CD8-positive, alpha-beta memory T cell (primary cell): ENCODE results near the gene IL11. TPM values are rescaled to one million over a fixed set of nuclear protein-coding genes. Genes with fewer than 3 reads are reported as not detected.

Experiments
- CTCF ChIA-PET: fragments of 350-600 bp; sonication (Branson Sonifier 250); formaldehyde crosslinking; loops from one replicate; lab custom pipeline; 2021; ENCODE audit warnings: antibody characterized with exemption; lab: Charles Lee
- POLR2A ChIA-PET: fragments of 350-600 bp; sonication (Branson Sonifier 250); formaldehyde crosslinking; loops from one replicate; lab custom pipeline; 2021; ENCODE audit warnings: antibody characterized with exemption; lab: Charles Lee
- DNase-seq, 5 donors: peaks; one replicate each; pipeline versions ENCODE4 v3.0.0 to v3.0.0-alpha.2; 2020 to 2022; ENCODE audit warnings: mixed read lengths in 1 of 5
- H3K27ac ChIP-seq: one replicate; pipeline ENCODE4 v1.7.0; 2013; ENCODE audit warnings: low read depth, mild to moderate bottlenecking, low read length, moderate library complexity
- H3K27me3 ChIP-seq: 2 replicates; pipeline ENCODE4 v1.7.0; 2013; ENCODE audit warnings: low read length, mild to moderate bottlenecking; ENCODE audit not compliant: insufficient read depth, poor library complexity, severe bottlenecking
- H3K36me3 ChIP-seq: 2 replicates; pipeline ENCODE4 v1.7.0; 2013; ENCODE audit warnings: mild to moderate bottlenecking, low read length, moderate library complexity; ENCODE audit not compliant: insufficient read depth
- H3K4me1 ChIP-seq: 2 replicates; pipeline ENCODE4 v1.7.0; 2013; ENCODE audit warnings: mild to moderate bottlenecking, low read length, moderate library complexity; ENCODE audit not compliant: insufficient read depth
- H3K4me3 ChIP-seq: 2 replicates; pipeline ENCODE4 v1.7.0; 2013; ENCODE audit warnings: mild to moderate bottlenecking, low read length
- H3K9me3 ChIP-seq: 2 replicates; pipeline ENCODE4 v1.7.0; 2013; ENCODE audit warnings: mild to moderate bottlenecking, low read length
- H3K27ac Mint-ChIP-seq, 8 donors: one replicate each; pipeline ENCODE4 v1.8.0; 2020 to 2021; ENCODE audit warnings: mixed read lengths in 8 of 8, mild to moderate bottlenecking in 6 of 8, inconsistent platforms in 3 of 8, moderate library complexity in 3 of 8
- H3K27me3 Mint-ChIP-seq, 2 donors: one replicate each; pipeline ENCODE4 v1.8.0; 2020 to 2021; ENCODE audit warnings: mixed read lengths in 2 of 2, mild to moderate bottlenecking in 1 of 2, moderate library complexity in 1 of 2
- H3K36me3 Mint-ChIP-seq, 3 donors: one replicate each; pipeline ENCODE4 v1.8.0; 2020 to 2021; ENCODE audit warnings: mixed read lengths in 3 of 3, inconsistent platforms in 1 of 3, mild to moderate bottlenecking in 1 of 3
- H3K4me1 Mint-ChIP-seq, 3 donors: one replicate each; pipeline ENCODE4 v1.8.0; 2020 to 2021; ENCODE audit warnings: mixed read lengths in 3 of 3, inconsistent platforms in 1 of 3, mild to moderate bottlenecking in 1 of 3
- H3K4me3 Mint-ChIP-seq, 7 donors: one replicate each; pipeline ENCODE4 v1.8.0; 2020 to 2021; ENCODE audit warnings: mixed read lengths in 7 of 7, mild to moderate bottlenecking in 6 of 7, moderate library complexity in 4 of 7, inconsistent platforms in 2 of 7
- H3K9me3 Mint-ChIP-seq, 5 donors: one replicate each; pipeline ENCODE4 v1.8.0; 2020 to 2022; ENCODE audit warnings: mixed read lengths in 5 of 5, mild to moderate bottlenecking in 3 of 5, moderate library complexity in 2 of 5, inconsistent platforms in 1 of 5
- polyA plus RNA-seq: library from polyadenylated mRNA; unstranded; fragments of 300-500 nt; fragmentation: Illumina TruSeq; gene quantifications from one replicate; pipeline ENCODE4 v1.2.3, GENCODE V29; 2021
- total RNA-seq, 2 experiments: library from RNA; stranded (reverse); gene quantifications; one replicate each; pipeline ENCODE4 v1.2.3, GENCODE V29; 2021

IL11 gene
- total and polyA plus RNA-seq, 3 experiments from 2014 or later: 0.27 to 0.37 TPM; not detected in 1

DNA sequence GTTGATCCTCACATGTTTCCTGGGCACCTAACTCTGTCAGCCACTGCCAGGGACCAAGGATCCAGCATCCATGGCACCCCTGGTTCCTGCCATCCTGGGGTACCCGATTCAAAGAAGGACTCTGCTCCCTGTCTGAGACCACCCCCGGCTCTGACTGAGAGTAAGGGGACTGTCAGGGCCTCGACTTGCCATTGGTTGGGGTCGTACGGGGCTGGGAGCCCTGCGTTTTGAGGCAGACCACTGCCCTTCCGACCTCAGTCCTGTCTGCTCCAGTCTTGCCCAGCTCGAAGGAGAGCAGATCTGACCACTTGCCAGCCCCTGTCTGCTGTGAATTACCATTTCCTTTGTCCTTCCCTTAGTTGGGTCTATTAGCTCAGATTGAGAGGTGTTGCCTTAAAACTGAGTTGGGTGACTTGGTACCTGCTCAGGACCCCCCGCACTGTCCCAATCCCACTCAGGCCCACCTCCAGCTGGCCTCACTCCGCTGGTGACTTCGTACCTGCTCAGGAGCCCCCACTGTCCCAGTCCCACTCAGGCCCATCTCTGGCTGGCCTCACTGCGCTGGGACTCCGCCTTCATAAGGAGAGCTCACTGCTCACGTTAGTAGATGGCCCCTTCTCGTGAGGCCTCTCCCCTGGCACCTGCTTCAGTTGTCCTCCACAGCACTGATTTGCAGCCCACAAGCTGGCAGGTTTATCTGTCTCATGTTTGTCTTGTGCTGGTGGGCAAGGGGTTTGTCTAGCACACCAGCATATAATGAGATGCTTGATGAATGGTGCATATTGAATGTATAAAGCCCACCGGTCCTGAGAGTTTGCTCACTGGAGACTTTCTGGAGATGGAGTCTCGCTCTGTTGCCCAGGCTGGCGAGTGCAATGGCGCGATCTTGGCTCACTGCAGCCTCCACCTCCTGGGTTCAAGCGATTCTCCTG is 19.4 kb upstream of the IL11 start:
- no peak overlapping the region for H3K4me3 ChIP-seq
- Mint-ChIP-seq H3K9me3 (no peaks in the 10 kb centered on the region), H3K4me3 (peak overlapping the region in 5 of 7 donors; percentile 11 to 98 (median 34)), H3K36me3 (peaks cover 3 to 73% (median 5%) of the 10 kb centered on the region in 3 donors), H3K4me1 (peaks cover 49 to 67% (median 56%) of the 10 kb centered on the region in 3 donors), H3K27ac (peak overlapping the region; percentile 33 to 99 (median 62)), H3K27me3 (peaks cover 0 to 10% of the 10 kb centered on the region in 2 donors)
- no peaks in the 10 kb centered on the region for H3K27me3 ChIP-seq
- no peak overlapping the region for H3K27ac ChIP-seq
- H3K36me3 ChIP-seq: peaks cover 28% of the 10 kb centered on the region
- DNase-seq: no peak
- H3K9me3 ChIP-seq: no peaks in the 10 kb centered on the region
- CTCF ChIA-PET: interaction anchor here (1.0 to 1.7 kb wide), 7 partner anchors 11 to 248 kb away, joined by 3 to 5 read pairs (median 4); partner anchors contain the start of gene HSPBP1
- POLR2A ChIA-PET: interaction anchor here (0.6 to 2.1 kb wide), 2 partner anchors 16 to 17 kb away, joined by 11 to 12 read pairs; partner anchors contain the start of gene UBE2S
- H3K4me1 ChIP-seq: peaks cover 44% of the 10 kb centered on the region

DNA sequence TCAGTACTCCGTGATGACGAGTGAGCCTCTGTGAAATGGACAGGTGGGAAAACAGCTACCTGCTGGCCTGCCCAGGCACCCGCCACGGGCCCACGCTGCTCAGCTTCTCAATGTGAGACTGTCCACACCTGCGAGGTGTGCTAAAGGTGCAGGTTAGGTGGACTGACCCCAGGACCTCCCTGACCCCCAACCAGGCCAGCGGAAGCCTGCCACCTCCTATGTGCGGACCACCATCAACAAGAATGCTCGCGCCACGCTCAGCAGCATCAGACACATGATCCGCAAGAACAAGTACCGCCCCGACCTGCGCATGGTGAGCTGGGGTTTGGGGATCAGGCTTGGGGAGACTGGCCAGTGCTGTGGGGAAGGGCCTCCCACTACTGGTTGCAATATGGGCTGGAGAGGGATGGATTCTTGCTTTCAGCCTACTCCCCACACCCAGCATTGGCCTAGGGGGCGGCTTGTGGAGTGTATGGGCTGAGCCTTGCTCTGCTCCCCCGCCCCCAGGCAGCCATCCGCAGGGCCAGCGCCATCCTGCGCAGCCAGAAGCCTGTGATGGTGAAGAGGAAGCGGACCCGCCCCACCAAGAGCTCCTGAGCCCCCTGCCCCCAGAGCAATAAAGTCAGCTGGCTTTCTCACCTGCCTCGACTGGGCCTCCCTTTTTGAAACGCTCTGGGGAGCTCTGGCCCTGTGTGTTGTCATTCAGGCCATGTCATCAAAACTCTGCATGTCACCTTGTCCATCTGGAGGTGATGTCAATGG is 17.7 kb upstream of the IL11 start:
- no peaks in the 10 kb centered on the region for H3K9me3 ChIP-seq
- peaks cover 0 to 10% of the 10 kb centered on the region in 2 donors for H3K27me3 Mint-ChIP-seq
- H3K27ac ChIP-seq: peak overlapping the region; percentile 99
- peaks cover 3 to 70% (median 5%) of the 10 kb centered on the region in 3 donors for H3K36me3 Mint-ChIP-seq
- peak overlapping the region; percentile 99 for H3K4me3 ChIP-seq
- DNase-seq: no peak
- peak overlapping the region; percentile 51 to 100 (median 99) for H3K27ac Mint-ChIP-seq
- H3K36me3 ChIP-seq: peaks cover 28% of the 10 kb centered on the region
- ChIA-PET CTCF (interaction anchor here (1.2 kb wide), 1 partner anchor 30 kb away, joined by 5 read pairs; no protein-coding TSS in a partner anchor), POLR2A (interaction anchor here (2.1 to 2.6 kb wide), 2 partner anchors 19 kb away, joined by 12 to 14 read pairs; partner anchors contain the start of gene UBE2S)
- no peaks in the 10 kb centered on the region for H3K9me3 Mint-ChIP-seq
- H3K4me1 ChIP-seq: peaks cover 54% of the 10 kb centered on the region
- H3K4me3 Mint-ChIP-seq: peak overlapping the region; percentile 97 to 100 (median 99)
- H3K27me3 ChIP-seq: no peaks in the 10 kb centered on the region
- peaks cover 52 to 78% (median 65%) of the 10 kb centered on the region in 3 donors for H3K4me1 Mint-ChIP-seq

DNA sequence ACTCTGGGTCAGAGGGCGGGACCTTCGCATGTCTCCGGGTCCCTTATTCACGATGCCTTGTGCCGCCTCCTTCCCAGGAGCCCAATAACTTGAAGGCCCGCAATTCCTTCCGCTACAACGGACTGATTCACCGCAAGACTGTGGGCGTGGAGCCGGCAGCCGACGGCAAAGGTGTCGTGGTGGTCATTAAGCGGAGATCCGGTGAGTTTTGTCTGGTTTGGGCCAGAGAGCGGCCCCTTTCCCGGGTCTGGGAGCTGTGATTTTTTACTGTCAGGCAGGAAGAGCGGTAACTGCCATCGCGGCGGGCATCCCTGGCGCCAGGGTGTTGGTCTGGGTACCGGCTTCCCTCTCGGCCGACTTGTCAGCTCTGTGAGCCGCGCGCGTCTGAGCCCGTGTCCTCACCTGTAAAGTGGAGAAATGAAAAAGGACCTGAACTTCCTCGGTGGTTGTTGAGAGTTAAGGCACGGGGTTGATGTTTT is 16.3 kb upstream of the IL11 start:
- peaks cover 3 to 61% (median 5%) of the 10 kb centered on the region in 3 donors for H3K36me3 Mint-ChIP-seq
- H3K4me1 ChIP-seq: peaks cover 57% of the 10 kb centered on the region
- peaks cover 62 to 86% (median 72%) of the 10 kb centered on the region in 3 donors for H3K4me1 Mint-ChIP-seq
- POLR2A ChIA-PET: interaction anchor here (1.0 to 2.6 kb wide), 2 partner anchors 19 to 21 kb away, joined by 3 to 14 read pairs; partner anchors contain the start of gene UBE2S
- H3K4me3 ChIP-seq: peak overlapping the region; percentile 99
- peak overlapping the region; percentile 97 to 100 (median 99) for H3K27ac Mint-ChIP-seq
- peak overlapping the region; percentile 97 to 100 (median 99) for H3K4me3 Mint-ChIP-seq
- H3K27ac ChIP-seq: peak overlapping the region; percentile 99
- CTCF ChIA-PET: no interaction called here
- H3K36me3 ChIP-seq: peaks cover 28% of the 10 kb centered on the region
- no peaks in the 10 kb centered on the region for H3K9me3 ChIP-seq
- DNase-seq: no peak
- H3K27me3 Mint-ChIP-seq: peaks cover 0 to 10% of the 10 kb centered on the region in 2 donors
- H3K9me3 Mint-ChIP-seq: no peaks in the 10 kb centered on the region
- H3K27me3 ChIP-seq: no peaks in the 10 kb centered on the region

DNA sequence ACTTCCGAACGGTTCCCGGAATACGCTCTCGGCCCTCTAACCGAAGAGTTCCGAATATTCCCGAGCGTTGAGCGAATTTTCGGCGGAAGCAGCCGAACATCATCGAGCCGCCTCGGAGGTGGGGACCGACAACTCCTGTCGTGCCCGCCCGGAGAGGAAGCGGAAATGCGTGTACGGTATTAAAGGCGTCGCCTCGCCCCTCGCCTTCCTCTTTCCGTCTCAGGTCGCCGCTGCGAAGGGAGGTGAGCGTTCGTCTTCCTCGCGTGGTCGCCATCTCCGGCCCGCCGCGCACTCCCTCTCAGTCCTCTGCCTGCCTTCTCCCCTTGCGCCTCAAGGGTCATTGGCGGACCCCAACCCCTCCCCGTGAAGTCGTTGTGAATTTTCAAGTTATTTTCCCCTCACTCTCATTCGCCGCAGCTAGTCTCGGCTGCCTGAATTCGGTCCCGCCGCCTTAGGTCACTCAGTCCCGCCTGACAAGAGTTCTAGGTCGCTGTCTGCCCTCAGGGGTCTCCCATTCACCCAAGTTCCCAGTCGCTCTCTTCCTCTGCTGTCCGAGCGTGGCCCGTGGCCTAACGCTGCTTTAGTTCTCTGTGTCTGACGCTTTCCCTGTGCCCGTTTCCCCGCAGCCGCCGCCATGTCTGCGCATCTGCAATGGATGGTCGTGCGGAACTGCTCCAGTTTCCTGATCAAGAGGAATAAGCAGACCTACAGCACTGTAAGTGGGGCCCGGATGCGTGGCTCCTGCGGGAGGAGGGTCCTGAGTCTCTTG is 15.6 kb upstream of the IL11 start, which contains the start of gene RPL28:
TSS of gene RPL28 (plus strand) at position 209 of the 769 bp plus-strand sequence. CDS start at position 635, 426 bp downstream.
- Histone ChIP-seq H3K9me3 (no peaks in the 10 kb centered on the region), H3K27me3 (no peaks in the 10 kb centered on the region), H3K4me1 (peaks cover 57% of the 10 kb centered on the region), H3K4me3 (peak within 1 kb of the TSS; percentile 99), H3K27ac (peak within 1 kb of the TSS; percentile 99), H3K36me3 (peaks cover 28% of the 10 kb centered on the region)
- Mint-ChIP-seq H3K36me3 (peaks cover 3 to 54% (median 5%) of the 10 kb centered on the region in 3 donors), H3K4me1 (peaks cover 65 to 82% (median 69%) of the 10 kb centered on the region in 3 donors), H3K27me3 (peaks cover 0 to 10% of the 10 kb centered on the region in 2 donors), H3K27ac (peak within 1 kb of the TSS; percentile 97 to 100 (median 99)), H3K9me3 (no peaks in the 10 kb centered on the region), H3K4me3 (peak within 1 kb of the TSS; percentile 97 to 100 (median 99))
- ChIA-PET CTCF (no interaction called here), POLR2A (interaction anchor here (1.0 to 2.6 kb wide), 2 partner anchors 20 to 21 kb away, joined by 3 to 14 read pairs; partner anchors contain the start of gene UBE2S)
- DNase-seq: peak; percentile 96 to 99 (median 98)

DNA sequence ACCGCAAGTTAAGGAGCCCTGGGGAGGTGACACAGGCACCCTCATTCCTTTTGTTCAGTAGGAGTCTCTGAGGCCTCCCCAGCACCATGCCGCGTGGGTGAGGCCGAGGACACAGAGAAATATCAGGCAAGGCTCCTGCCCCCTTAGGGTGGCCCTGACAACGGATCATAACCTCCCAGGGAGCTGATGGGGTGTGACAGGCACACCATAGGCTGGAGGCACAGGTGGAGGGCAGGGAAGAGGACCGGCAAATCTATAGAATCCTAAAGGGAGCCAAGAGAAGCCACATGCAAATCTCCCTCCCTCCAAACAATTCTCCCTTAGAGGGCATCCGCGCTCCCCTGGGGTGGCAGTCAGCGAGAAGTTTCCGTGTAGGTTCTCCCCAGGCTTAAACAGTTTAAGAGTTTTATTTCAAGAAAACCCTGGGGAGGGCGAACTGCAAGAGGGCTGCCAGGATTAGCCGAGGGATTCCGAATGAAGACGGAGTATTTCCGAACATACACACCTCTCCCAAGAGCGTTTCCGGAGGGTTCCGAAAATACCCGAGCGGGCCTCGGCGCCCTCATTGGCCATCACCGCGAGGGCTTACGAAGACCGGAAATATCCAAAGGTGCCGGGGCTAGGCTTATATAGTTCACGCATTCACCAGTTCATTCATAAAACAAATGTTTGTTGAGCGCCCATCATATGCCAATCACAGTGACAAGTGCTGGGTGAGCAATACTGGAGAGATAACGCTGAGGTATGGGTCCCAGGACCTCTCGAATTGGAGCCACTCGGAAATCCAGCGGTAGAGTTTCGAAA is 14.9 kb upstream of the IL11 start:
- Histone ChIP-seq H3K27ac (peak overlapping the region; percentile 99), H3K9me3 (no peaks in the 10 kb centered on the region), H3K36me3 (peaks cover 28% of the 10 kb centered on the region), H3K27me3 (no peaks in the 10 kb centered on the region), H3K4me1 (peaks cover 56% of the 10 kb centered on the region), H3K4me3 (peak overlapping the region; percentile 99)
- H3K9me3 Mint-ChIP-seq: no peaks in the 10 kb centered on the region
- H3K4me1 Mint-ChIP-seq: peaks cover 60 to 75% (median 64%) of the 10 kb centered on the region in 3 donors
- peaks cover 0 to 10% of the 10 kb centered on the region in 2 donors for H3K27me3 Mint-ChIP-seq
- H3K4me3 Mint-ChIP-seq: peak overlapping the region; percentile 97 to 100 (median 99)
- DNase-seq: peak; percentile 93 to 98 (median 96)
- peak overlapping the region; percentile 97 to 100 (median 99) for H3K27ac Mint-ChIP-seq
- peaks cover 3 to 48% (median 5%) of the 10 kb centered on the region in 3 donors for H3K36me3 Mint-ChIP-seq
- ChIA-PET POLR2A (interaction anchor here (0.9 to 2.6 kb wide), 12 partner anchors 21 to 269 kb away, joined by 3 to 20 read pairs (median 4); partner anchors contain the start of genes HSPBP1, KMT5C, PPP6R1 and UBE2S), CTCF (interaction anchor here (0.9 to 3.1 kb wide), 10 partner anchors 9 to 130 kb away, joined by 3 to 22 read pairs (median 4); partner anchors contain the start of genes KMT5C and PPP6R1)
